Renal cortical epithelial cell (primary cell): Measurements from ENCODE around the gene SPAG9. TPM values are rescaled to one million over a fixed set of nuclear protein-coding genes. Genes with fewer than 3 reads are reported as not detected.
"Not testable (repeated sequence)": the region's sequence is repeated elsewhere in the genome, so short reads cannot be mapped to it uniquely, and the experiment has no call there.

Experiments used
- DNase-seq: peaks from one replicate; pipeline ENCODE4 v3.0.0-alpha.2; 2011; ENCODE audit warnings: low read depth
- total RNA-seq: library from RNA; depleted of rRNA; stranded (reverse); fragments of >200 nt; gene quantifications from 2 replicates; pipeline ENCODE4 v1.2.3, GENCODE V29; 2014

SPAG9 gene
- total RNA-seq, 1 donor from 2014 or later: 134 TPM

GRCh38 chr17:50953831-50954601, 166.7 kb downstream of the SPAG9 start:
- DNase-seq: peak; percentile 27

- no peak for DNase-seq
These were observed 167.2 kb downstream of the SPAG9 start for GRCh38 chr17:50953518-50953830.

- DNase-seq: no peak
These were observed 167.8 kb downstream of the SPAG9 start for GRCh38 chr17:50952889-50953288.

DNA sequence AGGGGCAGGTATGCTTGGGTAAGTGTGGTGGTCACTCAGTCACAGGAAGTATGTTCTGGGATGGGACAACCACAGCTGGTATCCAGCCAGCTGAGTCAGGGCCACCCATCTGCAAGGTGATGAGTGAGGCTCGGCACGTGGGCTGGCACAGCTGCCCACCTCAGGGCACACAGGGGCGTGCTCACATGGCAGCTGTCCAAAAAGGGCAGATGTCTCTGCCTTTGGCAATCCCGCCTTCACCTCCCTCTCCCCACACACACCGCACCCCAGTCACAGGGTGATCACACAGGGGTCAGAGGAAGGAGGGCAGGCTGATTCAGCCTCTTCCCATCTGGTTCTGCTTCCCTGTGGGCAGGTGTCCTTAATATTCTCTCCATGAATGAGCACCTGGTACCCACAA, 168.7 kb downstream of the SPAG9 start:
- peak; percentile 47 for DNase-seq

DNA sequence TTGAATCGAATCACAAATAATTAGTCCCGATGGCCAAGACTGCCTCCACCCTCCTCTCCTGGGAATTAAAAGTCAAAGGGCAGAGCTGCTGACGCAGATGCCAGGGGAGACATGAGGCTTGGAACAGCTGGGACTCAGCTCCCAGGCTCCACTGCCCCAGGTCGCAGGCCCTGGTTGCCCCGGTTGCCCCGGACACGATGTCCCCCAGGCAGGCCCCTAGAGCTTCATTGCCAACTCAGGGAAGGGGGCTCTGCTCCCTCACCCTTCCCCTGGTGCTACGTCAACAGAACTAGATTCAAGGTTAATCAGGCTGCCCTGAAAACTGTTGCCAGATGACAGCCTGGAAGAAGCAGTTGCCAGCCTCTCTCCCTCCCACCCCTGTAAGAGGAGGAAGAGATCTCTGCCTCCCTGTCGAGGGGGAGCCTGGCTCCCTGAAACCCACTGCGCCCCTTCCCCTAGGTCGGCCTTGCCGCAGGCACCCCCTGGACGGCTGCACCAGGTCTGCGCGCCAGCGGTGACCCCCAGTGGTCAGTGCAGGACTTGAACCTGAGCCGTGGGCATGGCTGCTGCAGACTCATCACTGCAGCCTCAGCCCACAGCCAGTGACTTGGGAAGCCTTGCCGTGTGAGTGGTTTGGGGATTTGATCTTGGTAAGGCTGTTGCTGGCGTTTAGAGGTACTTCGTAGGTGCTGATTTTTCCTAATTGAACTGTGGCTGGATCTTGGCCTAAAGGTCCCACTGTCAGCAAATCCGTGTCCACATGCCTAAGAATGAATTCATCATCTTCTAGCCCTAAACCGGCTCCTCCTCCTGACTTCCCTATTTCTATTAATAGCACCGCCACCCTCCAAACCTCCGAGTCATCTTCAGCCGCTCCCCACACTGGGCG, 170.4 kb downstream of the SPAG9 start:
- peak; percentile 79 for DNase-seq

DNA sequence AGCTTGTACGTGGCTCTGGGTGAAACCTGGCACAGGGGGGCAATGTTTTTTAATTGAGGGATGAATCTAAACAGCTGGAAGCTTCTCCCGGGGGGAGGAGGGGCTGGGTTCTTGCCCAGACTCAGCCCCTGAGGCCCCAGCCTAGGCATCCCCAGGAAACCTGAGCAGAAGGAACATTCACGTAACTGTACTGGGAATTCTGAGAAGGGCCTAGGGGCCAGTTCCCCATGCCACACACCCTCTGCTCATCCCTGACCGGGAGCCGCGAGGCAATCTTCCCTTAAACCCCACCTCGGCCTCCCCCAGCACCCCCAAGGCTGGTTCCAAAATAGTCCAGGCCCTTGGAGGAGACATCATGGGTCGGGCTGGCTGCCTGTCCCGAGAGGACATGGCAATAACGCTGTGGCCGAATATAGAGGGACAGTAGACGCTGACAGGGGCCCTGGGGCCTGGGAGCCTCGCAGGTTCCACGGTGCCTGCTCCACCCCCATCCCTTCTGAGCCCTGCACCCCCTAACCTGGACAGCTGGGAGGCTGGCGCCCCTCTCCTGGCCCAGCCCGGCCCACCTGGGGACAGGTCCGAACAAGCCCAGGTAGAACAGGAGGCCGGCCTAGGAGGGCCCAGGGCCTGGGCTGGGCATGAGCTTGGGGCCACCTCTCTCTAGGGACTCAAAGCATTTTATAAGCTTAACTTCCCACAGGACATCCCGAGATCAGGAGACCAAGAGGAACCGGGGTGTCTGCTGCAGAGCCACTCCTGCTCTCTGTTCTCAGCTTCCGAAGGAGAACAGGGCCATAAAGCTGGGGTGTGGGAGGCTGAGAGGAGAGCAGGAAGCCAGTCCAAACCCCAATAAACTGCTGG, 171.3 kb downstream of the SPAG9 start:
- no peak for DNase-seq

- no peak for DNase-seq
These were observed 172.0 kb downstream of the SPAG9 start for GRCh38 chr17:50948711-50949110.

DNA sequence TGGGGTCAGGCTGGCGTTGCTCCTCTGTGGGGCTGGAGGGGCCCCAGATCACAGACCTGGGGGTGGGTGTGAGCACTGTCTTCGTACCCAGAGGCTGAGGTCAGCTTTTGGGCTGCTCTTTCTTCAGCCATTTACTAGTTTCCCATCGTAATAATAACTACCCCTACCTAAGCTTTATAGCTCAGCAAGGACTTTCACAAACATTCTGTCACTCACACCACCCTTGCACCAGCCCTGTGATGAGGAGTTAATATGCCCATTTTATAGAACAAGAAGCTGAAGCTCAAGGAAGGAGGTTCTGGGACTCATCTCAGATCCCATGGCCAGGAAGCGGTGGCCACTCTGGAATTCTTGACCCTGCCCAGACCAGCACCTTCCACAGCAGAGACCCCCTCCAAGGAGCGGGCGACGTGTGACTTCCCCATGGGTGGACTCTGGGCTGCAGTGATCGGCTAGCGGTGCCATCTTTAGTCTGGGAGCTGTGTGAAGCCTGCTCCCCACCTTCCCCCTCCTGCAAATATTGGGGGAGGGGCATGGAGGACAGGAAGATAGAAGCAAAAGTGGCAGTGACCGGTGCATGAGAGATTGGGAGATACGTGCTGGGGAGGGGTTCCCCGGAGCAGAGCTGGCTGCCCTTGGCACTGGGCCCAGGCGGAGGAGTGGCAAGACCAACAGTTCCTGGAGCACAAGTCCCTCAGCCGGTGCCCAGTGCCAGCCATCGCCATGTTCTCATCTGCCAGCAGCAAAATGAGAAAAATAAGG, 172.7 kb downstream of the SPAG9 start:
- peak; percentile 52 for DNase-seq

DNA sequence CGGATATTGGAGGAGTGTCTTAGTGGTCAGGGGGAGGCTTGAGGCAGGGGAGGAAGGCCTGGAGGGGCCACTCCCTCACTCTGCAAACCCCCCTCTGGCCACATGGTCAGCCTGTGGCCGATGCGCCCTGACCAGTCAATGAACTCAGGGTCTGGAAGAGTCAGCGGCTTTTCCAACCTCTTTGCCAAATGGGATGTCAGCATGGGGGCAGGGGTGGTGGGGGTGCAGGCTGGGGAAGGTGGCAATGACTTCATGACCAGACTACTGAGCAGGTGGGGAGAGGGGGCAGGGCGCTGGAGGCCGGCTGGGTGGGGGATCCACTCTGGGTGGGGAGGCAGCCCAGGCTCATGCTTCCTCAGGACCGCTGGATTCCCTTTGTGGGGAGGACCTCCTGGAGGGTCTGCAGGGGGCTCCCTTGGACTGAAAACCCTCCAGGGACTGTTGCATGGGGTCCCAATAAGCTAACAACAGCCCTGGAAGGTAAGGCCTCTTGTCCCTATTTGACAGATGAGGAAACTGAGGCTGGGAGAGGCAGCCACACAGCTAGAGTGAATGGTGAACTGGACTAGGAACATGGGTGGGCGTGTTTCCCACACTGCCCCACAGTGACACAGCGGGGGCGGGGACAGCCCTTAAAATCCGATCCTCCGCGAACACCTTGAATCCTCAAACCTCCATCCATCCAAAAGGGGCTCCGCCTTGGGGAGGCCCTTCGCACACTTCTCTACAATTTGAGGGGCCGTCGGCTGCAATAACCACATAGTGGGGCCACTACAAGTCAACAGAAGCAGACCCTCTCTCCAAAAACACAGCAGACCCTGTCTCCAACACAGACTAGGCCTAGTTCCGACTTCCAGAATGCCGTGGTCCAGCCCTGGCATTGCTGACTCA, 173.5 kb downstream of the SPAG9 start:
- no peak for DNase-seq

DNA sequence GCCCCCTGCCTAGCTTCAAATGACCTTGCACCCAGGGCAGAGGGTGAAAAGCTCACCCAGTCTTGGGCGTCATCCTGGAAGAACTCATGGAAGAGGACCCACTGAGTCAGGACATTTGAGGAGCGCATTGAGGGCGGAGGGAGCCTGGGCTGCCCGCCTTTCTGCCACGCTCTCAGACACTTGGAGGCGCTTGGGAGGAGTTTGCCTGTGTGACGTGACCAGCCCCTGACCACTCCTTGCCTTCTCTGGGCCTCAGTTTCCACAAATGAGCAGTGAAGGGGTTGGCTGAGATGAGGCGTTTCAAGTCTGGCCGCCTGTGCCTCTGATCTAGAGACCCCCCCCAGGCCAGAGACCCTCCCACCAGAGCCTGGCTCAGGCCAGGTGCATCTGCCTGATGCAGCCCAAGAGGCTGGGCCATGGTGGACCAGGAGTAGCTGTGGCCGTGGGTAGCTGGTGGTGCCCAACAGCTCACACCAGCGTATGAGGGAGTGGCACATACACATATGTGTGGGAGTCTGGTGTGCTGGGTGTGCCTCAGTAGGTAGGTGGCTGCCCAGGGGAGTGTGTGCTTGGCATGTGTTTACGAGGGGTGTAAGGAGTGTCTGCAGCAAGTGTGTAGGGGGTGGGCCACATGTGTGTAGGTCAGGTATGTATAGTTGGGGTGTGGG, 174.3 kb downstream of the SPAG9 start:
- no peak for DNase-seq

GRCh38 chr17:50945779-50946222, 174.9 kb downstream of the SPAG9 start:
- DNase-seq: no peak

GRCh38 chr17:50944902-50945720, 175.6 kb downstream of the SPAG9 start:
- no peak for DNase-seq

DNA sequence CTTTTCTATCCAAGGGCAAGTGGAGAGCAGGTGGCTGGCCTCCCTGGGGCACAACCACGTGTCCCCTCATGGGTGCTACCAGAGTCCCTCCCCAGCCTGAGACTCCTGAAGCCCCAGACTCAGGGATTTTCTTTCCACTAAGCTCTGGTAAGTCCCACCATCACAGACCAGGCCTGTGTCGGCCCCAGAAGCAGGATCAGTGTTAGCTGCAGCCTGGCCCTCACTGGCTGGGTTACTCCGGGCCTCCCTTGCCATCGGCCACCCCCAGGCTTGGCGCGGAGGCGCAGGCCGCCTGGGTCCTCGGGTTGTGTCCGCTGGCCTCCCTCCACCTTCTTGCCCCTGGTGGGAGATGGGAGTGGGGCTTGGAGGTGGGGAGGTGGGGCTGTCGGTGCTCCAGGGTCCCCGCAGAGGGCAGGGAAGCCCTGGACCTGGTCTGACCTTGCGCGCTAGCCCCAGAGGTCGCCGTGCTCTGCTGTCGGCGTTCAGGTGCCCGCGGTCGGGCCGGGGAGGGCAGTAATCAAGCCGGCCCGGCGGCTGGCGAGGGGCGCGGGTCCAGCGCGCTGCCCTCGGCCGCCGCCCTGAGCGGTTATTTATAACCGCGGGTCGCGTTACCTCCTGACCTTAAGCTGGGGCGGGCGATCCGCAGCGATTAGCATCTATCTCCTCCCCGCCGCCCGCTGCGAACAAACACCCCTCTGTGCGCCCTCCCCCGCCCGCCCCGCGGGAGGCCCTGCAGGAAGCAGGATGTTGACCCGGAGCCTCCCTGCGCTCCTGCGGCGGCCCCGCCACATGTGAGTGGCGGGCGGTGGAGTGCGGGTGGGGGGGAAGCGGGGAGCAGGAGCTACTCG, 176.4 kb downstream of the SPAG9 start:
- no peak for DNase-seq

GRCh38 chr17:50943575-50943933, 177.1 kb downstream of the SPAG9 start:
- no peak for DNase-seq

DNA sequence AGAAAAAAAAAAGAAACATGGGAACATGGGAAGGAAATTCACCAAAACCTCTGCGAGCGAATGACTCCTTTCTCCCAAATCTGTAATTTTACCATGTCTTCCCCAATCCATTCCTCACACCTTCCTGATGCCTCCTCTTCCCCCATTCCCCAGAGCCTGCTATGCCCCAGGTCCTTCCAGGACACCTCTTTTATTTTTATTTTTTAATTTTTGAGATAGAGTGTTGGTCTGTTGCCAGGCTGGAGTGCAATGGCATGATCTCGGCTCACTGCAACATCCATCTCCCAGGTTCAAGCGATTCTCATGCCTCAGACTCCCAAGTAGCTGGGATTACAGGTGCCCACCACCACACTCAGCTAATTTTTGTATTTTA, 179.0 kb downstream of the SPAG9 start:
- DNase-seq: not testable (repeated sequence)

DNA sequence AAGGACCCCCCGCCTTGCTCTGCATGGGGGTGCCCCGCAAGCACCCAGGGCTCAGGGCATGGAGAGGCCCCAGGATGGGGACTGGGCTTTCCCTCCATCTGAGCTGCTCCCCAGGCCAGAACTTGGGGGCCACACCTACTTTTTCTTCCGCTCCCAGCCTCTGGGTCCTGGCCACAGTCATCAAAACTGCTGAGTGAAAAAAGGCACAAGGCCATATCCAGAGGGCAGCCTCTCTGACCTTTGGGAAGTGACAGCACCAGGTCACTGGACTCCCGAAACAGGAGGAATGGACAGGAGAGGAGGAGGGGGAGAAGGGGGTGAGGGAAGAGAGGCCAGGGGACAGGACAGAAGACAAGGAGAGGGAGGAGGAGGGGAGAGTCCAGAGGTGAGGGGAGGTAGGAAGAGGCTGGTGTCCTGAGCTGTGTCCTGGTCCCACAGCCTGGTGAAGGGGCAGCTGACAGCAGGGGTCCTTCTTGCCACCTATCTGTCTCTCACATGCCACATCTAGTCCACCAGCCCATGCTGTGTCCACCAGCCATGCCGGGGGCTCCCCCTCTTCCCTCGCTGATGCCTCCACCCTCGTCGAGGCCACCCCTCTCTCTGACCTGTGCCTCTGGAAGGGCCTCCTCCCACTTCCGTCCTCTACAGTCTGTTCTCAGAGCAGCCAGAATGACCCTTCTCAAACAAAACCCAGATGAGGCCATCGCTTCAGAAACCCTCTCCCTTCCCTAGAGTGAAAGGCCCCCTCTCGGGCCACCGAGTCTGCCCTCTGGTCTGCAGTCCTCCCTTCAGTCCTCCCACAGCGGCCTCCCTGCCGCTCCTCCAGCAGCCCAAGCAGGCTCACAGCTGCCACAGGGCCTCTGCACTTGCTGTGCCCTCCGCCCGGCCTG, 180.6 kb downstream of the SPAG9 start:
- DNase-seq: no peak

DNA sequence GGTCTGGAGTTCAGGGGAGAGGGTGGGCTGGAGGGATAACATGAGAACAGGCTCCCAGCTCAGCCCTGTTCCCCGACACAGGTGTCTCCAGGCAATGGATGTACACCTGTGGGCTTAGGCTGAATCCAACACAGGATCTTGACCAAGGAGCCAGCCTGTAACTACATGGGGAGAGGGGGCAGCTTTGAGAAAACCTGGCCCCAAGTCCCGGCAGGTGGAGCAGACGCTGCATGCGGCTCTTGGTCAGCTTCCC, 181.2 kb downstream of the SPAG9 start:
- DNase-seq: no peak
